Measurements from ENCODE around the gene LRCOL1.
A peak's percentile ranks its signal among the peaks of the same experiment; 100 is the strongest.

LRCOL1 gene

GRCh38 chr12:132596016-132596415 is 14.4 kb downstream of the LRCOL1 start:
- peak; percentile 44 for DNase-seq (ENCODE audit: low read depth)
- no peak overlapping the region for H3K4me3 ChIP-seq (ENCODE audit: low read depth, low read length)
- no peak for TF ChIP-seq CTCF (conservative IDR thresholded peaks at IDR 0.05; ENCODE audit: low read depth, low read length)

DNA sequence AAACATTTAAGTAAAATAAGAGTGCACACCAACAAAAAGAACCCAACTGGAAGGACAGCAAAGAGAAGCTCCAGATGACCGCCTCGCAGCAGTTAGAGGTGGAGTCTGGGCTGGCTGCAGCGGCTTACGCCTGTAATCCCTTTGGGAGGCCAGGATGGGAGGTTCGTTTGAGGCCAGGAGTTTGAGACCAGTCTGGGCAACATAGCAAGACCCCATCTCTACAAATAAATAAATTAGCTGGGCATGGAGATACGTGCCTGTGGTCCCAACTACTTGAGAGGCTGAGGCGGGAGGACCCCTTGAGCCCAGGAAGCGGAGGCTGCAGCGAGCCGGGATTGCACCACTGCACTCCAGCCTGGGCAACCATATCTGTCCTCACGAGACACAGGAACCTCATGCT is 15.2 kb downstream of the LRCOL1 start:
- TF ChIP-seq CTCF (conservative IDR thresholded peaks at IDR 0.05; ENCODE audit: low read depth, low read length): no peak

DNA sequence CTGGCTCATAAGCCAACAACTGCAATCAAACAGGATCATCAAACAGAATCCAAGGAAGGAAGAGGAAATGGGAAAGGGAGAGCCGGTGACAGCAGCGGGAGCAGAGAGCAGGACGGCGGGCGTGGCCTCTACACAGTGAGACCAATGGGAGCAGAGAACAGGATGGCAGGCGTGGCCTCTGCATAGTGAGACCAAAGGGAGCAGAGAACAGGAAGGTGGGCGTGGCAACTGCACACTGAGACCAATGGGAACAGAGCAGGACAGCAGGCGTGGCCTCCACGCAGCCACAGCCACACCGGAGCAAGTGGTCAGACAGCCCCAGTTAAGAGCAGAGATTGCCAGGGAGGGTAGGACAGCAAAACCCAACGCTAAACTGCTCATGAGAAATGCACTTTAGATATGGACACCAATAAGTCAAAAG is 16.4 kb downstream of the LRCOL1 start:
- peak overlapping the region; percentile 1 for H3K4me3 ChIP-seq (ENCODE audit: low read depth, low read length)
- no peak for TF ChIP-seq CTCF (conservative IDR thresholded peaks at IDR 0.05; ENCODE audit: low read depth, low read length)
- DNase-seq (ENCODE audit: low read depth): peak; percentile 96

More for the DNA sequence above, 15.2 kb downstream of the LRCOL1 start:
- no peak for DNase-seq (ENCODE audit: low read depth)
- H3K4me3 ChIP-seq (ENCODE audit: low read depth, low read length): no peak overlapping the region

GRCh38 chr12:132593521-132593920 is 16.9 kb downstream of the LRCOL1 start:
- H3K4me3 ChIP-seq (ENCODE audit: low read depth, low read length): peak overlapping the region; percentile 1
- TF ChIP-seq CTCF (conservative IDR thresholded peaks at IDR 0.05; ENCODE audit: low read depth, low read length): no peak
- no peak for DNase-seq (ENCODE audit: low read depth)

DNA sequence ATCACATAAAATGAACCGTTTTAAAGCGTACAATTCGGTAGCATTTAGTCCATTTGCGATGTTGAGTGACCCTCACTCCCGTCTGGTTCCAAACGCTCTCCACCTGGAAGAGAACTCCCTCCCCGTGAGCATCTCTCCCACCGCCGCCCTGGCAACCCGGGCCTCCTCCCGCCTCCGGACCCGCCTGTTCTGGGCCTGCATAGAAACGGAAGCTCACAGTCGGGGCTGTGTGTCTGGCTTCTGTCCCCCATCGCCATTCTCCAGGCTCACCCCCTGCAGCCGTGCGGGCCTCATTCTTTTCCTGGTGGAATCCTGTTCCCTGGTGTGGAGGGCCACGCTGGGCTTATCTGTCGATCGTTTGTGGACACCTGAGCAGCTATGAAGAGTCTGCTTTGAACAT is 17.3 kb downstream of the LRCOL1 start:
- TF ChIP-seq CTCF (conservative IDR thresholded peaks at IDR 0.05; ENCODE audit: low read depth, low read length): no peak
- DNase-seq (ENCODE audit: low read depth): no peak

GRCh38 chr12:132592282-132592970 is 18.0 kb downstream of the LRCOL1 start:
- H3K4me3 ChIP-seq (ENCODE audit: low read depth, low read length): no peak overlapping the region
- no peak for TF ChIP-seq CTCF (conservative IDR thresholded peaks at IDR 0.05; ENCODE audit: low read depth, low read length)
- DNase-seq (ENCODE audit: low read depth): no peak

More for the DNA sequence above, 17.3 kb downstream of the LRCOL1 start:
- H3K4me3 ChIP-seq (ENCODE audit: low read depth, low read length): no peak overlapping the region

Data from choroid plexus epithelial cell (primary cell).